K562 (cell line): Measurements from ENCODE around the gene CYSTM1. TPM values are rescaled to one million over a fixed set of nuclear protein-coding genes. Genes with fewer than 3 reads are reported as not detected.

Experiments
- ATAC-seq: fragments of 200-7000 bp; cut with Tn5 transposase; 3 replicates; pipeline ENCODE4 v1.9.1; 2020; ENCODE audit warnings: moderate library complexity
- BruUV-seq: library from RNA; stranded (reverse); fragments of 400-500 nt; replicated peaks from 2 replicates; lab custom pipeline; 2021; lab: Mats Ljungman, UMichigan
- CTCF ChIA-PET: fragments of 300-600 bp; formaldehyde crosslinking; extraction: SDS; loops from one replicate; lab custom pipeline; 2021; ENCODE audit warnings: low intra/inter-chr PET ratio; lab: Yijun Ruan, JAX
- POLR2A ChIA-PET: fragments of 300-600, 350-650 bp; sonication (Branson Sonifier 250); formaldehyde crosslinking; extraction: SDS; loops from one replicate; lab custom pipeline; 2021; ENCODE audit warnings: antibody characterized with exemption, inconsistent platforms; lab: Yijun Ruan, JAX
- DNase-seq, 4 experiments: peaks; one replicate each; pipeline versions ENCODE4 v3.0.0 to v3.0.0-alpha.2; 2011 to 2018; ENCODE audit warnings: low spot score in 3 of 4, mixed read lengths in 3 of 4; ENCODE audit errors: extremely low read depth in 1 of 4
- FAIRE-seq: peaks from 2 replicates; lab custom pipeline; 2011; peaks lifted over from hg19 to GRCh38; lab: Jason Lieb, UNC
- H2AFZ ChIP-seq: 2 replicates; pipeline ENCODE4 v1.6.0; 2011; ENCODE audit warnings: low read depth, low read length, control low read depth, inconsistent platforms
- H3K27ac ChIP-seq: fragments of 200-600 bp; 3 replicates; pipeline ENCODE4 v1.8.0; 2011; ENCODE audit warnings: low read depth, mild to moderate bottlenecking, control low read depth, inconsistent platforms, low read length, moderate library complexity, mixed read lengths; ENCODE audit errors: extremely low read depth
- H3K27me3 ChIP-seq, 2 experiments: fragments of 300-600 bp in 1 of 2; 2 replicates in 1 of 2; 3 replicates in 1 of 2; pipeline versions ENCODE4 v1.6.0 to v1.8.0; 2011; ENCODE audit warnings: inconsistent platforms in 2 of 2, low read length in 2 of 2, mild to moderate bottlenecking in 1 of 2, mixed read lengths in 1 of 2, moderate library complexity in 1 of 2; ENCODE audit not compliant: control insufficient read depth in 2 of 2, insufficient read depth in 2 of 2
- H3K36me3 ChIP-seq: fragments of 300-600 bp; 3 replicates; pipeline ENCODE4 v1.8.0; 2011; ENCODE audit warnings: mild to moderate bottlenecking, low read length, inconsistent platforms; ENCODE audit not compliant: control insufficient read depth, insufficient read depth
- H3K4me1 ChIP-seq, 2 experiments: fragments of 200-600 bp in 1 of 2; replicated peaks in 1 of 2; 2 replicates in 1 of 2; 3 replicates in 1 of 2; pipeline versions ENCODE4 v1.5.1 to v1.8.0; 2011; ENCODE audit warnings: inconsistent platforms in 2 of 2, low read length in 2 of 2, mild to moderate bottlenecking in 1 of 2, mixed read lengths in 1 of 2, moderate library complexity in 1 of 2; ENCODE audit not compliant: control insufficient read depth in 2 of 2, insufficient read depth in 2 of 2
- H3K4me2 ChIP-seq: 2 replicates; pipeline ENCODE4 v1.6.1; 2011; ENCODE audit warnings: low read length, control low read depth, inconsistent platforms, mixed read lengths; ENCODE audit not compliant: insufficient read depth
- H3K4me3 ChIP-seq: fragments of 200-600 bp; sonication (generic), shearing (Covaris generic); 2 replicates; pipeline ENCODE4 v1.5.1; 2016; ENCODE audit warnings: control low read depth, inconsistent platforms
- H3K79me2 ChIP-seq: fragments of 200-600 bp; 3 replicates; pipeline ENCODE4 v1.8.0; 2011; ENCODE audit warnings: low read length, inconsistent platforms; ENCODE audit not compliant: control insufficient read depth, insufficient read depth
- H3K9ac ChIP-seq, 2 experiments: 2 replicates each; pipeline versions ENCODE4 v1.6.0 to v1.6.1; 2011; ENCODE audit warnings: low read depth in 2 of 2, low read length in 2 of 2, control low read depth in 1 of 2, inconsistent platforms in 1 of 2, mild to moderate bottlenecking in 1 of 2, mixed read lengths in 1 of 2; ENCODE audit not compliant: insufficient read depth in 1 of 2
- H3K9me1 ChIP-seq: one replicate; pipeline ENCODE4 v1.6.0; 2011; ENCODE audit warnings: inconsistent platforms, mild to moderate bottlenecking, low read length, moderate library complexity; ENCODE audit not compliant: control insufficient read depth, insufficient read depth
- H3K9me3 ChIP-seq: replicated peaks from 2 replicates; pipeline ENCODE4 v1.5.1; 2011; ENCODE audit warnings: low read depth, low read length, inconsistent platforms; ENCODE audit not compliant: control insufficient read depth, insufficient read depth
- H4K20me1 ChIP-seq: replicated peaks from 2 replicates; pipeline ENCODE4 v1.6.1; 2011; ENCODE audit warnings: low read length, inconsistent platforms, mixed read lengths; ENCODE audit not compliant: control insufficient read depth, insufficient read depth
- BCOR ChIP-seq: fragments of 450-650 bp; IDR thresholded peaks from 2 replicates; pipeline ENCODE4 v1.6.1; 2016
- CTBP1 ChIP-seq: fragments of 450-650 bp; IDR thresholded peaks from 2 replicates; pipeline ENCODE4 v1.6.1; 2016; ENCODE audit warnings: borderline replicate concordance
- FOS ChIP-seq: IDR thresholded peaks from 3 replicates; pipeline ENCODE4 v1.6.1; 2011; ENCODE audit not compliant: insufficient read length; ENCODE audit errors: extremely low read depth
- HDGF ChIP-seq: fragments of 450-650 bp; IDR thresholded peaks from 2 replicates; pipeline ENCODE4 v1.6.1; 2016
- MCM5 ChIP-seq: fragments of 450-650 bp; IDR thresholded peaks from 2 replicates; pipeline ENCODE4 v1.6.1; 2016; ENCODE audit warnings: low read depth
- NFE2 ChIP-seq: IDR thresholded peaks from 2 replicates; pipeline ENCODE4 v1.6.1; 2014; ENCODE audit warnings: antibody characterized with exemption, low read depth
- RBM25 ChIP-seq: fragments of 200-400 bp; formaldehyde crosslinking; IDR thresholded peaks from 2 replicates; pipeline ENCODE4 v1.6.1; 2018; ENCODE audit warnings: low read length, low read depth, moderate library complexity; ENCODE audit not compliant: severe bottlenecking
- SMARCA5 ChIP-seq: fragments of 450-650 bp; IDR thresholded peaks from 2 replicates; pipeline ENCODE4 v1.6.1; 2016
- SPI1 ChIP-seq: IDR thresholded peaks from 2 replicates; pipeline ENCODE4 v1.6.1; 2011; ENCODE audit warnings: low read depth, low read length, control low read depth, borderline replicate concordance
- ZEB2 ChIP-seq: fragments of 450-650 bp; IDR thresholded peaks from 2 replicates; pipeline ENCODE4 v1.6.1; 2016
- ZFP36 ChIP-seq: fragments of 150-350 bp; IDR thresholded peaks from 2 replicates; pipeline ENCODE4 v1.6.1; 2018; ENCODE audit warnings: low read length, low read depth; ENCODE audit not compliant: partially characterized antibody
- ZNF561 ChIP-seq: fragments of 450-650 bp; formaldehyde crosslinking; conservative IDR thresholded peaks from 2 replicates; pipeline ENCODE4 v1.4.0; 2020; ENCODE audit warnings: mild to moderate bottlenecking, moderate library complexity
- WGBS: fragments of 100-300 bp; shearing (Covaris generic); methylation state at CpG from one replicate; pipeline ENCODE4 v1.1.6; 2016; ENCODE audit warnings: low coverage, mixed read lengths; ENCODE audit not compliant: insufficient coverage; ENCODE audit errors: missing lambda C conversion rate; 5-methylcytosine and 5-hydroxymethylcytosine counted together
- in situ Hi-C: fragments of 300-500 bp; cut with MboI; formaldehyde crosslinking; loops from 4 replicates; pipeline ENCODE4 v1.15.0; 2018; ENCODE audit warnings: inconsistent platforms, mixed read lengths
- intact Hi-C: fragments of 100-400 bp; cut with micrococcal nuclease; formaldehyde crosslinking; loops from 2 replicates; pipeline ENCODE4 v1.14.2; 2022
- polyA plus RNA-seq, 8 experiments: library from polyadenylated mRNA; depleted of rRNA in 4 of 8; stranded (reverse) in 5 of 8; unstranded in 3 of 8; fragments of >200 nt; fragmentation: Nextera tagmentation in 2 of 8; fragmentation: Illumina TruSeq in 1 of 8; extraction: Ambion mirVana in 2 of 8; extraction: Trizol in 1 of 8; gene quantifications; 2 replicates each; pipeline versions ENCODE4 v1.2.1 to v1.2.3, GENCODE V29; 2011 to 2014; ENCODE audit warnings: inconsistent platforms in 1 of 8, missing spikeins in 1 of 8
- total RNA-seq, 7 experiments: library from RNA; depleted of rRNA in 6 of 7; stranded (reverse); fragments of >200 nt in 6 of 7; fragmentation: Illumina TruSeq in 2 of 7; extraction: Trizol in 2 of 7; gene quantifications; 2 replicates each; pipeline versions ENCODE4 v1.2.1 to v1.2.3, GENCODE V29; 2011 to 2021; ENCODE audit warnings: low replicate concordance in 1 of 7

Gene CYSTM1
- total and polyA plus RNA-seq, 9 of the 15 experiments (the other 6 are each of a cell fraction or from before 2014, with no cell fraction given), result 76.1 to 422 (median 108) TPM

- peaks cover 3 to 9% of the 10 kb centered on the region in 2 experiments; a peak in 2 of 5 replicates for H3K4me1 ChIP-seq
- H3K36me3 ChIP-seq, result peaks cover 27% of the 10 kb centered on the region; the same call in 2 of the 3 replicates
- in situ Hi-C loops, result no loop called here
- ChIA-PET POLR2A (interaction anchor here (0.9 to 1.3 kb wide), 2 partner anchors 16 to 84 kb away, joined by 3 read pairs; no protein-coding TSS in a partner anchor), CTCF (no interaction called here)
- no peak for DNase-seq
- WGBS, result 72% methylated on average over 2 of the region's 2 CpGs
- no peak for FAIRE-seq
- H3K27me3 ChIP-seq, result no peaks in the 10 kb centered on the region
- H3K9ac ChIP-seq, result no peak overlapping the region
- intact Hi-C loops, result no loop called here
- H3K9me1 ChIP-seq, result no peaks in the 10 kb centered on the region
- H3K79me2 ChIP-seq, result peaks cover 17% of the 10 kb centered on the region; the same call in 2 of the 3 replicates
- TF ChIP-seq ZEB2, result peak; percentile 64; the same call in 1 of the 2 replicates
- 0 out of 2 replicates have a peak, but pooled peaks have one; percentile 23 for TF ChIP-seq CTBP1
- 0 out of 2 replicates have a peak, but pooled peaks have one; percentile 21 for TF ChIP-seq SPI1
- no peak for TF ChIP-seq ZFP36
- no peak overlapping the region for H3K27ac ChIP-seq
- no peak for ATAC-seq
- no peak overlapping the region for H3K4me3 ChIP-seq
- no peaks in the 10 kb centered on the region for H3K9me3 ChIP-seq
- no peaks in the 10 kb centered on the region for H4K20me1 ChIP-seq
- no peak overlapping the region for H2AFZ ChIP-seq
- no peak overlapping the region for H3K4me2 ChIP-seq
- BruUV-seq, result no TSS peak
Measured at GRCh38 chr5:140259500-140259899, 84.5 kb downstream of the CYSTM1 start.

DNA sequence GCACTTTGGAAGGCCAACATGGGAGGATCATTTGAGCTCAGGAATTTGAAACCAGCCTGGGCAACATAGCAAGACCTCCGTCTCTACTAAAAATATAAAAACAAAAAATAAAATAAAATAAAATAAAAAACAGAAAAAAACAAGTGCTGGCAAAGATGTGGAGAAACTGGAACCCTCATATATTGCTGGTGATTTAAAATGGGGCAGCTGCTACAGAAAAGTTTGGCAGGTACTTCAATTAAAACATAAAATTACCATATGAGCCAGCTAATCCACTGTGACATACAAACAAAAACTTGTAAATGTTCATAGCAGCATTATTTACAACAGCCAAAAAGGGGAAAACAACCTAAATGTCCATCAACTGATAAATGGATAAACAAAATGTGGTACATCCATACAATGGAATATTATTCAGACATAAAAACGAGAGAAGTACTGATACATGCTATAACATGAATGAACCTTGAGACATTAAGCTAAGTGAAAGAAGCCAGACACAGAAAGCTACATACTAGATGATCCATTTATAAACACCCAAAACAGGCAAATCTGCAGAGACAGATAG lies 85.2 kb downstream of the CYSTM1 start:
- 86% methylated on average over 2 of the region's 2 CpGs for WGBS
- Histone ChIP-seq H3K4me2 (no peak overlapping the region), H3K4me1 (peaks cover 3 to 9% of the 10 kb centered on the region in 2 experiments; a peak in 2 of 5 replicates), H3K9me1 (no peaks in the 10 kb centered on the region), H4K20me1 (no peaks in the 10 kb centered on the region), H3K9me3 (no peaks in the 10 kb centered on the region), H3K79me2 (peaks cover 17% of the 10 kb centered on the region; the same call in 2 of the 3 replicates), H3K27me3 (no peaks in the 10 kb centered on the region), H3K9ac (no peak overlapping the region), H3K27ac (0 out of 3 replicates have a peak overlapping the region, but pooled peaks have one; percentile 11), H3K36me3 (peaks cover 24% of the 10 kb centered on the region; the same call in 2 of the 3 replicates), H2AFZ (no peak overlapping the region), H3K4me3 (no peak overlapping the region)
- DNase-seq (no peak), FAIRE-seq (no peak), ATAC-seq (no peak)
- in situ Hi-C loops, result no loop called here
- POLR2A ChIA-PET, result interaction anchor here (0.9 to 1.3 kb wide), 3 partner anchors 15 to 85 kb away, joined by 3 read pairs; no protein-coding TSS in a partner anchor
- TF ChIP-seq NFE2 (no peak), BCOR (peak; percentile 45; the same call in 1 of the 2 replicates), MCM5 (no peak), RBM25 (peak; percentile 97), ZNF561 (CRISPR knock-in tag) (no peak), FOS (no peak), HDGF (no peak), SMARCA5 (peak; percentile 71; the same call in 1 of the 2 replicates)
- BruUV-seq, result no TSS peak
- intact Hi-C loops, result no loop called here
- CTCF ChIA-PET, result no interaction called here
